HG02938 (cell line): ENCODE data around the gene ARFGAP1.

ENCODE experiments used
- ATAC-seq: cut with Tn5 transposase; IDR thresholded peaks from one replicate; pipeline ENCODE4 v1.9.1; 2021; ENCODE audit warnings: mild to moderate bottlenecking, moderate library complexity; ENCODE audit not compliant: unreplicated experiment

The ARFGAP1 gene

DNA sequence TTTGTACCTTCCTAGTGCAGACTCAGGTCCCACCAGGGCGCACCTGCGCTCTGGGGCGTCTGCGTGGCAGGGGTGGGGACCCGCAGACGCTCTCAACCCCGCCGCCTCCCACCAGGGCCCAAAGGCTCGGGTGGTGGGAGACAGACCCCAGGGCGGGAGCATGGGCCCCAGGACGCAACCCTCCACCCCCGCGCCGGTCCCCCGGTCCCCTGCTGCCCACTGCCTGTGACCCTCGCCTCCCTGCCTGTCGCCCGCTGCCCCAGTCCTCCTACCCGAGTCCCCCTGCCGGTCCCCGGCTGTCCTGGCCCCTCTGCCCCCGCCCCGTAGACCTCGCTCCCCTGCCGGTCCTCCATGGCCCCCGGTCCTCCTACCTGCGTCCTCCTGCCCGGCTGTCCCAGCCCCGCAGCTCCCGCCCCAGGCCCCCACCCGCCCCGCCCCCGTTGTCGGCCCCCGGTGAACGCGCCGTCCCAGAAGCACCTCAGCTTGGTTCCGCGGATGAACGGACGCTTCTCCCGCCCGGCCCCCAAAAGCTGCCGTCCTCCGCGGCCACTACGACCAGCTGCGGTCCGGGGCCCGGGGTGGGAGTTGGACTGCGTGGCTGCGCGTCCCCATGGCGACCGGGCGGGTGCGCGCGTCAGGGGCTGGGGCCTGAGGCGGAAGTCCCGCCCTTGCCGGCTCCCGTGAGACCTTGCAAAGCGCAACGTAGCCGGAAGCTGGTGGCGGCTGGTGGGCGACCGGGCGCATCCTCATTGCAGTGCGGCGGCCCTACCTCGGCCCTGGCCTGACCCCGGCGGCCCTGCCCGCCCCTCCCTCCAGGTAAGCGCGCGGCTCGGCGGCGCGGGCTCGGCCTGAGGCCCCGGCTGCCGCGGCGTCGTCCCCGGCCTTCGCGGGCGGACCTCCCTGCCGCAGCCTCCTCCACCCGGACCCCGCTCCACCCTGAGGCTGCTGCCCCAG, at the start of gene ARFGAP1:
TSS of gene ARFGAP1 (plus strand) at position 709 of the 954 bp plus-strand sequence. CDS start 2,768 bp downstream, outside the sequence.
- peak; percentile 75 for ATAC-seq

DNA sequence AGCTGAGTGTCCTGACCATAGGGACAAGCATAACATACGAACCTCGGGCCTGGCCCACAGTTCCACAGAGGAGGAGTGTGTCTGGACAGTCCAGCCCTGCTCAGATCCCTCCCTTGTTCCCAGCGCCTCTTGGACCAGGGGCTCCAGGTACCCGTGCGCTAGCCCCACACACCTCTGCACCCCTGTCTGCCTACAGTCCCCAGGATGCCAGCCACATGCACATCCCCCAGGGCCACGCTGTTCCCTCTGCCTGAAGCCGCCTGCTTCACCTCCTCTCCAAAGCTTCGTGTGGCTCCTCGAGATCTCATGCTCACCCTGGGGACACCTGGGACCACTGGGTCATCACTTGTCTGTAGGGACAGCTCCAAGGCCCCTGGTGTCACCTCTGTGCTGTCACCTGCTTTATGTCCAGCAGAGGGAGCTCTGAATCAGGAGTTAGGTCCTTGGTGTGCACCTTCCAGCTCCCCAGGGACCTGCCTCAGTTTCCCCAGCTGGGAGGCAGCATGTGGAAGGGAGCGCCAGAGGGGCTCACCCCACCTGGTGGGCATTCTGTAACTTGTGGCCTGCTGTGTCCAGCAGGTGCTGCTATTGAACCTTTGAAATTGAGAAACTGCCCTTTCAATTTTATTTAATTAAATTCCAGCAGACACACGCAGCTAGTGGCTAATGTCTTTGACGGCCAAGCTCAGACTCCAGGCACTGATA, 49.3 kb upstream of the ARFGAP1 start:
- ATAC-seq, result no peak

- ATAC-seq, result no peak
Measured at GRCh38 chr20:63223826-63224207, 48.8 kb upstream of the ARFGAP1 start.

GRCh38 chr20:63224412-63225081, 48.1 kb upstream of the ARFGAP1 start:
- no peak for ATAC-seq

- ATAC-seq, result no peak
Measured at GRCh38 chr20:63225082-63225454, 47.5 kb upstream of the ARFGAP1 start.

GRCh38 chr20:63226042-63226943, 46.3 kb upstream of the ARFGAP1 start:
- ATAC-seq, result no peak

DNA sequence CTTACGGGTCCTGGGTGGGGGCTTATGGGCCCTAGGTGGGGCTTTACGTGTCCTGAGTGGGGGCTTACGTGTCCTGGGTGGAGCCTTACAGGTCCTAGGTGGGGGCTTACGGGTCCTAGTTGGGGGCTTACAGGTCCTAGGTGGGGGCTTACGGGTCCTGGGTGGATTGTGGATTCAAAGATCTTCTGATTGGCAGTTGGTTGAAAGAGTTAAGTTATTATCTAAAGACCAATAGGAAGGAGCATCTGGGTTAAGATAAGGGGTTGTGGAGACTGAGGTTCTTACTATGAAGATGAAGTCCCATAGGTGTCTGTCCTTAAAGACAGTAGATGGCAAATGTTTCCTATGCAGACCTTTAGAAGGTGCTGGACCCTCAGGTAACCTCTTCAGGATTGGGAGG, 45.4 kb upstream of the ARFGAP1 start:
- ATAC-seq, result no peak

GRCh38 chr20:63228806-63229205, 43.8 kb upstream of the ARFGAP1 start:
- no peak for ATAC-seq

- ATAC-seq, result no peak
Measured at GRCh38 chr20:63230800-63231268, 41.8 kb upstream of the ARFGAP1 start.

GRCh38 chr20:63232235-63233060, 40.2 kb upstream of the ARFGAP1 start:
- no peak for ATAC-seq

GRCh38 chr20:63233061-63233344, 39.6 kb upstream of the ARFGAP1 start:
- no peak for ATAC-seq

GRCh38 chr20:63233924-63234323, 38.7 kb upstream of the ARFGAP1 start:
- ATAC-seq, result no peak

DNA sequence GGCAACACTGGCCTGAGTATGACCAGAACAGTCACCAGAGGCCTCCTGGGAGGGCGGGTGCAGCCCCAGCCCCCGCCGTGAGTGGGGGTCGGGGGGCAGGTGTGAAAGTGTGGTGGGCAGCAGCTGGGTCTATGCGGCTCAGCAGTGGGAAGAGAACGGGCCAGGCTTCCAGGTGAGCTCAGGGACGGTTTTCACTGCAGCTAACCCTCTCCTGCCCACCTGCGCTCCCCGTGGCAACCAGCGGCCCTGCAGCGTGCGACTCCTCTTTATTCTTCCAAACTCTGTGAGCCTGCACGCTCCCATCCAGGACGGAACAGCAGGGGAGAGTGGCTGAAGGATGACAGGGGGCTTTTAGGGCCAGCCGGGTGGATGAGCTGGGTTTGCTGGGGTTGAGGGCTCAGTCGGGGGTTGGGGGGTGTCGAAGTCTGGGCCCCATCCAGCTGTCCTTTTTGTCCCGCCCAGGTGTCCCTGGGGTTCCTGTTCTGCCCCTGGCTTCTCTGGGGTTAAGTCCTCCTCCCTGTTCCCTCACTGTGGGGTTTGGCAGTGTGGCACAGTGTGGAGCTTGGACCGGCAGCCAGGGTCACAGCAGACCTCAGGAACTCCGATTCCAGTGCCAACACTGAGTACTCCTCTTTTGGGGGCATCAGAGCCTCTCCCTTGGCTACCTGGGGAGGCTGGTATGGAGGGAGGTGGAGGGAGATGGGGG, 37.8 kb upstream of the ARFGAP1 start:
- no peak for ATAC-seq

DNA sequence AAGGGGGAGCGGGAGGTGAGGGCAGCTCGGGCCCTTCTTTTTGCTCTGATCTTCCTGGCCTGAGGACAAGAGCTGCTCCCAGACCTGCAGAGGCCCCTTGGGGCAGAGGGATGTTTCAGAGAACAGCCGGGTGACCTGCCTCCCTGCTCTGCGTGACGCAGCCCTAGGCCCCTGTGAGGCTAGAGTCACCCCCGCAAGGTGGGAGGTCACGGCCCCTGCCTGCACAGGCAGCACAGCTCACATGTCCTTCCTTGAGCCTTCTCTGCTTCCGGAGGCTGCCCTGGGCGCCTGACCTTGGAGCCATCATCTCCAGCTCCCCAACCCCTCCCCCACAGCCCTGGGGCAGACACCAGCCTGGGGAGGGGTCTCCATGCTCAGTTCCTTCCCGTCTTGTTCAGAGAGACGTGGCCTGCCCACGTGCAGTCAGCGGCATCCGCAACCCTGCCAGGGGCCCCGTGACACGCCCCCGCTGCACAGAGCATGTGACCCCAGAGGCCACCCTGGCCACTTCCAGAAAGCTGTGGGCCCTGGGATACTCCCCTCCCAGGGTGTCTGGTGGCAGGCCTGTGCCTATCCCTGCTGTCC, 37.1 kb upstream of the ARFGAP1 start, which contains the start of gene BIRC7:
TSS of gene BIRC7 (plus strand) at position 507 of the 585 bp plus-strand sequence. CDS start 192 bp downstream, outside the sequence.
- ATAC-seq, result no peak

DNA sequence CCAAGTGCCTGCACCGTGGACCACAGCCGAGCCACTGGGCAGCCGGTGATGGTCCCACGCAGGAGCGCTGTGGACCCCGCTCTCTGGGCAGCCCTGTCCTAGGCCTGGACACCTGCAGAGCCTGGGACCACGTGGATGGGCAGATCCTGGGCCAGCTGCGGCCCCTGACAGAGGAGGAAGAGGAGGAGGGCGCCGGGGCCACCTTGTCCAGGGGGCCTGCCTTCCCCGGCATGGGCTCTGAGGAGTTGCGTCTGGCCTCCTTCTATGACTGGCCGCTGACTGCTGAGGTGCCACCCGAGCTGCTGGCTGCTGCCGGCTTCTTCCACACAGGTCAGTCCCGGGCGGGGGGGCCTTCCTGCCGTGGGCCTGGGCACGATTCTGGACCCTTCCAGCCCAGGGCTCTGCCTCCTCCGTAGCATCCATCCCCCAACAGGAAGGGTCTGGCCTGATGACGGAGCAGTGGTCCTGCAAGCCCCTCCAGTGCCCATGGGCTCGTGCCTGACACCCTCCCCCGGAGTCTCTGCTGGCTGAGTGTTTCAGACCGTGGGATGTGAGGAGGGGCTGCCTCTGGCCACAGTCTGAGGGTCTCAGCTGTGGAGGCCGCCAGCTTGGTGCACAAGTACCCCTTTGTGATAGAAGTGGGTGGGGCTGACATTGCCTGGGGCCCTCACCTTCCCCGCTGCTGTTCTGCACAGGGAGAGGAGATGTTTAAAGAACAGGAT, 36.3 kb upstream of the ARFGAP1 start:
- no peak for ATAC-seq

DNA sequence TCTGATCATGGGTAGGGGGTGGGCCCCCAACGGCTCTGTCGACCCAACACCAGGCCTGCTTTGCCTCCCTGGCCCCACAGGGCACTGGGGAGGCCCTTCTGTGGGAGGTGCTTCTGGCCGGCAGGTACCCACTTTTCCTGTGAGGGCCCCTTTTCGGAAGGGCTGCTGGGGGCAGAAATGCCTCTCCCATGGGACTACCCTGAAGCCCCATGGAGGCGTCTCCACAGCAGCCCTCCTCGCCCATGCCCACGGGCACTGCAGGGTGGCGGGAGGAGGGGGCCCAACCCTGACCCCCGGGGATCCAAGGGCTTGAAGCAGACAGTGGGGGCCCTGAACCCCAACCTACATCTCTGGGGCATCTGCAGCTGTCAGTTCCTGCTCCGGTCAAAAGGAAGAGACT, 34.6 kb upstream of the ARFGAP1 start:
- ATAC-seq, result no peak

DNA sequence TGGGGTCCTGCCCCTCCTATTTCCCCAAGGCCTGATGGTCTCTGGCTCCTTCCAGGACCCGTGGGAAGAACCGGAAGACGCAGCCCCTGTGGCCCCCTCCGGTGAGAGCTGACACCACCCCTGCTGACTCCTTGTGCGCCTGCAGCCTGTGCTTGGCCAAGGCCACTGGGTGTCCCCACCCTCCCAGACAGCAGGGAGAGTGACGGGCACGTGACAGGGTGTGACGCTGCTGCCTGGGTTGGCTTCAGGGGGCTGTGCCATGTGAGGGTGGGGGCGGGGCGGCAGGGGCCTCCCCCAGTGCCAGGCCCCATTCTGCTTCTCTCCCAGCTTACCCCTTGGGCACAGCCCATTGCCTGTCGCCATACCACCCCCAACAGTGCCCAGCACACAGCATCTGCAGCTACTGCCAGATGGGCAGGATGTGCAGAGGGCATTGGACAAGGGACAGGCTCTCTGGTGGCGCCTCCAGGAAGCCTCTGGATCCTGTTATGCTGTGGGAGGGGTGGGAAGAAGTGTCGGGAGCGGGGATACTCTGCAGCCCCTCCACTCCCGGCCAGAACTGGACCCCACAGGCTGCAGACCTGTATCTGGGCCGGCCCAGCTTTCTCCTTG, 34.0 kb upstream of the ARFGAP1 start:
- ATAC-seq, result no peak
